Neutrophil (primary cell): Measurements from ENCODE around the gene CMBL.

Experiments used
- H3K27ac ChIP-seq: fragments of 200-600 bp; sonication (generic); 2 replicates; pipeline ENCODE4 v1.5.1; 2016; ENCODE audit warnings: mild to moderate bottlenecking, moderate library complexity
- H3K27me3 ChIP-seq: fragments of 200-600 bp; sonication (generic); 2 replicates; pipeline ENCODE4 v1.6.0; 2016; ENCODE audit warnings: mild to moderate bottlenecking
- H3K36me3 ChIP-seq: fragments of 200-600 bp; sonication (generic); 2 replicates; pipeline ENCODE4 v1.5.1; 2017
- H3K4me1 ChIP-seq, 2 experiments: fragments of 200-600 bp in 1 of 2; sonication (generic) in 1 of 2; 1 replicate in 1 of 2; 2 replicates in 1 of 2; pipeline versions ENCODE4 v1.5.1 to v1.6.1; 2013 to 2016; ENCODE audit warnings: low read depth in 1 of 2, low read length in 1 of 2, mild to moderate bottlenecking in 1 of 2, moderate library complexity in 1 of 2; ENCODE audit not compliant: control insufficient read depth in 1 of 2, insufficient read depth in 1 of 2
- H3K4me3 ChIP-seq, 2 experiments: fragments of 200-600 bp in 1 of 2; sonication (generic) in 1 of 2; 1 replicate in 1 of 2; 2 replicates in 1 of 2; pipeline ENCODE4 v1.5.1; 2013 to 2016; ENCODE audit warnings: low read depth in 1 of 2, low read length in 1 of 2, mild to moderate bottlenecking in 1 of 2, moderate library complexity in 1 of 2
- H3K9me3 ChIP-seq: fragments of 200-600 bp; sonication (generic); 2 replicates; pipeline ENCODE4 v1.5.1; 2016
- TF ChIP-seq, protein P1 (sequence below): fragments of 200-600 bp; sonication (generic); IDR thresholded peaks from 2 replicates; pipeline ENCODE4 v1.5.1; 2016; ENCODE audit warnings: antibody characterized with exemption

Gene CMBL

DNA sequence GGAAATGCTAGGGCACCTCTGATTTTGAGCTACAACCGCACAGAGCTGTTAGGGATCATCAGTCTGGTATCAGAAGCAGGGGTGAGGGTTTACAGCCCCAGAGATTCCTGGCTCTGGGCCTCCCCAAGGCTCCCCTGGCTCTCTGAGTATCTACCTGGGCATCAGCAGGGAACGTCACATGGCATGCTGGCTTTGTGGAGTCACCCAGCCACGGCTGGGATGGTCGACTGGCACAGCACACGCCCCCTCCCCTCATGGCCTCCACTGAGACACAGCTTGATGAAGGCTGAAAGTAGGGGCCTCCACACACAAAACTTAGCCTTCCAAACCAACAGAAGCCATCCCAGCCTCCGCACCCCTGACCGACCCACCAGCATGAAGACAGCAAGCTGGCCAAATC is 74.7 kb downstream of the CMBL start:
- Histone ChIP-seq H3K4me1 (no peaks in the 10 kb centered on the region), H3K4me3 (no peak overlapping the region), H3K9me3 (no peaks in the 10 kb centered on the region), H3K36me3 (peaks cover 72% of the 10 kb centered on the region), H3K27ac (no peak overlapping the region), H3K27me3 (no peaks in the 10 kb centered on the region)
- TF ChIP-seq, protein P1, sequence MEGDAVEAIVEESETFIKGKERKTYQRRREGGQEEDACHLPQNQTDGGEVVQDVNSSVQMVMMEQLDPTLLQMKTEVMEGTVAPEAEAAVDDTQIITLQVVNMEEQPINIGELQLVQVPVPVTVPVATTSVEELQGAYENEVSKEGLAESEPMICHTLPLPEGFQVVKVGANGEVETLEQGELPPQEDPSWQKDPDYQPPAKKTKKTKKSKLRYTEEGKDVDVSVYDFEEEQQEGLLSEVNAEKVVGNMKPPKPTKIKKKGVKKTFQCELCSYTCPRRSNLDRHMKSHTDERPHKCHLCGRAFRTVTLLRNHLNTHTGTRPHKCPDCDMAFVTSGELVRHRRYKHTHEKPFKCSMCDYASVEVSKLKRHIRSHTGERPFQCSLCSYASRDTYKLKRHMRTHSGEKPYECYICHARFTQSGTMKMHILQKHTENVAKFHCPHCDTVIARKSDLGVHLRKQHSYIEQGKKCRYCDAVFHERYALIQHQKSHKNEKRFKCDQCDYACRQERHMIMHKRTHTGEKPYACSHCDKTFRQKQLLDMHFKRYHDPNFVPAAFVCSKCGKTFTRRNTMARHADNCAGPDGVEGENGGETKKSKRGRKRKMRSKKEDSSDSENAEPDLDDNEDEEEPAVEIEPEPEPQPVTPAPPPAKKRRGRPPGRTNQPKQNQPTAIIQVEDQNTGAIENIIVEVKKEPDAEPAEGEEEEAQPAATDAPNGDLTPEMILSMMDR, result no peak

DNA sequence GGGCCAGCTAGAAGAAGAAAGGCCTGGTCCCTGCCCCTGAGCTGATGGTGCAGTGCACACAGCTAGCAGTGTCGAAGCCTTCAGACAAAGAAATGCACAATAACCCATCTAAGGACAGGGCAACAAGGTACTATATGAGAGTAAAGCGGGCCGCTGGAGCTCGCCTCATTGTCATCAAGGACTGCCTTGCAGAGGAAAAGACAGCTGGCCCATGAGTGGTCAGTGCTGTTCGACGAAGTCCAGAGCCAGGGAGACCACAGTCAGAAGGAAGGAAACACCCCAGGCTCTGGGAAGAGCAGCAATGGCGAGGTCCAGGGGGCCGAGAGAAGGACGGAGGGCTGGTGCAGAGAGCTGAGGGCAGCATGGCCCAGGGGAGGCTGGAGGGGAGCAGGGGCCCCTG is 75.3 kb downstream of the CMBL start:
- Histone ChIP-seq H3K4me1 (no peaks in the 10 kb centered on the region), H3K4me3 (no peak overlapping the region), H3K36me3 (peaks cover 66% of the 10 kb centered on the region), H3K27ac (no peak overlapping the region), H3K27me3 (no peaks in the 10 kb centered on the region), H3K9me3 (no peaks in the 10 kb centered on the region)
- TF ChIP-seq, protein P1, result no peak

DNA sequence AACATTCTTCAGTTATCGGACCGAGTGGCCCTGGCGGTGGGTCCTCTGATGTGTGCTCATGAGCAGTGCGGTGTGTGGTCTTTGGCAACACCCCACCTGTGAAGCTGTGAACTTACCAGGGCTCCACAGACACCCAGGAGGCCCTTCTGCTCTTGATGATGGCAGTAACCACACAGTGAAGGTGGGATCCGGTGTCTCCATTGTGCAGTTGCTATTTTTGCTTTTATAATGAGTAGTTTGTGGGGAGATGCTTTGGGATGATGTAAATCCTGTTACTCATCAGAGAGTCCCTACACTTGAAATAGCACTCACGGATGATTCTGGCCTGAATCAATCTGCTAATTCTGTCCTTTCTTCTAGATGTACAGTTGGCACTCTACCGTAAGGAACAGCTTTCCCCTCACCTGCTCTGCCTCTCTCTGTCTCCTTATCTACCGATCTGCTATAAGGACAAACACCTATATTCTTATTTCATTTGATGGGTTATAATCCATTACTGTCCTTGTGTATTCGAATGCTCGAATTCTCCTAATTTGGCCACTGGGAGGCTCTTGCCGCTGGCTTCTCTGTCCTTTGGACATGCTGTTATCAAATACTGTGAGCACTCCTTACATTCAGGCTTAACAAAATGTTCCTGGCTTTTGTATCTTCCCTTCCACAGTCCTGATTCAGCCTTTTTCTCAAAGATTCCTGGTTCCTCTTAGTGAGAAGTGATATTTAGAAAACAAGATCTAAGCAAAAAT is 78.2 kb downstream of the CMBL start:
- Histone ChIP-seq H3K27ac (no peak overlapping the region), H3K4me3 (no peak overlapping the region), H3K27me3 (no peaks in the 10 kb centered on the region), H3K9me3 (no peaks in the 10 kb centered on the region), H3K4me1 (no peaks in the 10 kb centered on the region), H3K36me3 (peaks cover 40% of the 10 kb centered on the region)
- TF ChIP-seq, protein P1, result no peak

DNA sequence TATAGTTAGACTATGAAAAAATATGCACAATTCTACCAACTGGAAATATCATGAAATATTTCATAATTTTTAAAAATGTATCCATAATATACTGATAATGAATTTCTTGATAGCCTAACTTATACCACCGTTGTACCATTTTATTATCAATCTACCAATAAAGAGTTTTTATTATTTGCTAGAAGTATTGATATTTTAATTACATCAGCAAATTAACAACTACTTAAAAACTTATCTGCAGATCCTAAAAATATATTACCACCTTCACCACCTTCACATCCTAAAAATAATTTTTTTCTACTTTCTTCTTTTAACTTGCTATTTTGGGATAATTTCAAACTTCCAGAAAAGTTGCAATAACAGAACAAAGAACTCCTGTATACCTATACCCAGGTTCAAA is 79.4 kb downstream of the CMBL start:
- no peaks in the 10 kb centered on the region for H3K4me1 ChIP-seq
- H3K27me3 ChIP-seq, result no peaks in the 10 kb centered on the region

More for the DNA sequence above, 79.4 kb downstream of the CMBL start:
- Histone ChIP-seq H3K27ac (no peak overlapping the region), H3K9me3 (no peaks in the 10 kb centered on the region), H3K4me3 (no peak overlapping the region), H3K36me3 (peaks cover 29% of the 10 kb centered on the region)
- TF ChIP-seq, protein P1, result no peak
